SK-N-SH treated with all-trans-retinoic acid at 6 μM for 48 hours (cell line): ENCODE measurements around the gene KLHL33.

Experiments
- ATAC-seq: fragments of 200-7000 bp; cut with Tn5 transposase; 3 replicates; pipeline ENCODE4 v1.9.1; 2020; ENCODE audit warnings: mild to moderate bottlenecking, moderate library complexity
- CREB5 ChIP-seq: fragments of 250-450 bp; sonication (Bioruptor Pico); IDR thresholded peaks from 2 replicates; pipeline ENCODE4 v1.5.1; 2020; ENCODE audit warnings: low read depth, mild to moderate bottlenecking, moderate library complexity
- CSDC2 ChIP-seq: fragments of 250-450 bp; sonication (Bioruptor Pico); IDR thresholded peaks from 2 replicates; pipeline ENCODE4 v1.5.0; 2020; ENCODE audit warnings: mild to moderate bottlenecking, moderate library complexity
- CSRNP3 ChIP-seq: fragments of 250-450 bp; sonication (Bioruptor Pico); IDR thresholded peaks from 2 replicates; pipeline ENCODE4 v1.5.1; 2021; ENCODE audit warnings: mild to moderate bottlenecking, moderate library complexity
- GLIS3 ChIP-seq: fragments of 250-450 bp; sonication (Bioruptor Pico); IDR thresholded peaks from 2 replicates; pipeline ENCODE4 v1.5.0; 2020; ENCODE audit warnings: mild to moderate bottlenecking, moderate library complexity
- ISL1 ChIP-seq: fragments of 250-450 bp; sonication (Bioruptor Pico); IDR thresholded peaks from 2 replicates; pipeline ENCODE4 v2.1.2; 2022; ENCODE audit warnings: mild to moderate bottlenecking, moderate library complexity
- OSR1 ChIP-seq: fragments of 250-450 bp; sonication (Bioruptor Pico); IDR thresholded peaks from 2 replicates; pipeline ENCODE4 v1.8.0; 2022; ENCODE audit warnings: moderate library complexity, mild to moderate bottlenecking, inconsistent platforms
- PATZ1 ChIP-seq: fragments of 250-450 bp; sonication (Bioruptor Pico); IDR thresholded peaks from 2 replicates; pipeline ENCODE4 v1.8.0; 2020; ENCODE audit warnings: mild to moderate bottlenecking, moderate library complexity, borderline replicate concordance
- POU6F1 ChIP-seq: fragments of 250-450 bp; sonication (Bioruptor Pico); IDR thresholded peaks from 2 replicates; pipeline ENCODE4 v1.8.0; 2021; ENCODE audit warnings: low read depth, mild to moderate bottlenecking, moderate library complexity, borderline replicate concordance
- PPARA ChIP-seq: fragments of 250-450 bp; sonication (Bioruptor Pico); IDR thresholded peaks from 2 replicates; pipeline ENCODE4 v1.5.0; 2020; ENCODE audit warnings: mild to moderate bottlenecking, borderline replicate concordance
- TOX ChIP-seq: fragments of 250-450 bp; sonication (Bioruptor Pico); IDR thresholded peaks from 2 replicates; pipeline ENCODE4 v1.8.0; 2021; ENCODE audit warnings: mild to moderate bottlenecking, moderate library complexity, borderline replicate concordance
- TSHZ2 ChIP-seq: fragments of 250-450 bp; sonication (Bioruptor Pico); IDR thresholded peaks from 2 replicates; pipeline ENCODE4 v1.5.0; 2020; ENCODE audit warnings: mild to moderate bottlenecking, moderate library complexity
- ZFP3 ChIP-seq: fragments of 250-450 bp; sonication (Bioruptor Pico); IDR thresholded peaks from 2 replicates; pipeline ENCODE4 v1.5.0; 2020; ENCODE audit warnings: mild to moderate bottlenecking, moderate library complexity
- ZNF8 ChIP-seq: fragments of 450-650 bp; formaldehyde crosslinking; IDR thresholded peaks from 2 replicates; pipeline ENCODE4 v1.5.0; 2020; ENCODE audit warnings: mild to moderate bottlenecking, moderate library complexity

The KLHL33 gene

GRCh38 chr14:20460458-20461224 lies 24.7 kb upstream of the KLHL33 start:
- TF ChIP-seq ZFP3 (CRISPR knock-in tag) (no peak), TSHZ2 (no peak)
- no peak; the same call in 2 of the 3 replicates for ATAC-seq

- ATAC-seq: no peak
- TF ChIP-seq POU6F1 (CRISPR knock-in tag) (no peak), ISL1 (CRISPR knock-in tag) (no peak), OSR1 (CRISPR knock-in tag) (no peak), CREB5 (CRISPR knock-in tag) (no peak), GLIS3 (CRISPR knock-in tag) (no peak), PATZ1 (CRISPR knock-in tag) (no peak), ZFP3 (CRISPR knock-in tag) (no peak), CSRNP3 (CRISPR knock-in tag) (no peak), PPARA (CRISPR knock-in tag) (no peak), ZNF8 (CRISPR knock-in tag) (no peak), TOX (CRISPR knock-in tag) (no peak)
Measured at GRCh38 chr14:20458031-20458789, 22.2 kb upstream of the KLHL33 start.

- no peak for ATAC-seq
- TF ChIP-seq OSR1 (CRISPR knock-in tag): no peak
- TF ChIP-seq CSRNP3 (CRISPR knock-in tag): no peak
- TF ChIP-seq ZFP3 (CRISPR knock-in tag): no peak
- no peak for TF ChIP-seq CSDC2 (CRISPR knock-in tag)
- no peak for TF ChIP-seq ISL1 (CRISPR knock-in tag)
Measured at GRCh38 chr14:20456971-20457370, 21.0 kb upstream of the KLHL33 start.
